Kidney tubule cell (primary cell): ENCODE measurements around the gene LRRC3.
A peak's percentile ranks its signal among the peaks of the same experiment; 100 is the strongest.

Experiments
- DNase-seq: peaks from one replicate; pipeline ENCODE4 v3.0.0-alpha.2; 2018; ENCODE audit warnings: low spot score

Gene LRRC3

DNA sequence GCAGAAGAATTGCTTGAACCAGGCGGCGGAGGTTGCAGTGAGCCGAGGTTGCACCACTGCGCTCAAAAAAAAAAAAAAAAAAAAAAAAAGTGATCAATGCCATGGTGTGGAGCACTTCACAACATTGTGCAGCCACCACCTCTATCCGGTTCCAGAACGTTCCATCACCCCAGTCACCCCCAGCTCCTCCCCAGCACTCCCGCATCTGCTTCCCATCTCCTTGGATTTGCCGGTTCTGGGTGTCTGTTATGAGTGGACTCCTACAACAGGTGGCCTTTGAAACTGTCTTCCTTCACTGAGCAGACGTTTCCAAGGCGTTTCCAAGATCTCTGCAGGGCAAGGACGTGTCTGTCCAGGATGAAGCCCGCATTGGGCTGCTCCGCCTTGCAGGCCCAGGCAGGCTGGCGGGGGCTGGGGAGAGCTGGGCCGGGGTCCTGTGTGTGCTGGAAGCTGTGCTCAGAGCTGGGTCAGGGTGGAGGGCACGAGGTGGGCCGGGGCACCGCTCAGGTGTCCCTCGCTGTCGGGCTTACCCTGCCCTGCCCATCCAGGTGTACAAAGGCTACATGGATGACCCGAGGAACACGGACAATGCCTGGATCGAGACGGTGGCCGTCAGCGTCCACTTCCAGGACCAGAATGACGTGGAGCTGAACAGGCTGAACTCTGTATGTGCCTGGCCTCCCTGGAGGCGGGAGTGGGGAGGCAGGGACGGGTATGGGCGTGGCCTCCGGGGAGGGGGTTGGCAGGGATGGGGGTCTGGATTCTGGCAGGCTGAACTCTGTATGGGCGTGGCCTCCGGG, 14.9 kb upstream of the LRRC3 start:
- no peak for DNase-seq

DNA sequence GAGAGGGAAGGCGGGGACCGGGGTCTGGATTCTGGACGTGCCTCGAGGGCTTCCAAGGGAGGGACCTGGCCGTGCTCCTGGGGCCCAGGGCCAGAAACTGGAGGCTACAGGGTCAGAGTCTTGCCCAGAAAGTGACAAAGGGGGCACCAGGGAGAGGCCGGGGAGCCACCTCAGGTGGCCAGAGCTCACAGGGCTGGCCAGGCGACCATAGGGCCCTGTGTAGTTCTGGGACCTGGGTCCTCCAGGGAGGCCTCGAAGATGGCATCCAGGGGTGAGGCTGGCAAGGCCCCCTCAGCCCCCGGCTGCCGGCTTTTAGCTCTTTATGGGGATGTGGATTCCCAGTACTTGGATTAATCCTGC, 14.3 kb upstream of the LRRC3 start:
- no peak for DNase-seq

DNA sequence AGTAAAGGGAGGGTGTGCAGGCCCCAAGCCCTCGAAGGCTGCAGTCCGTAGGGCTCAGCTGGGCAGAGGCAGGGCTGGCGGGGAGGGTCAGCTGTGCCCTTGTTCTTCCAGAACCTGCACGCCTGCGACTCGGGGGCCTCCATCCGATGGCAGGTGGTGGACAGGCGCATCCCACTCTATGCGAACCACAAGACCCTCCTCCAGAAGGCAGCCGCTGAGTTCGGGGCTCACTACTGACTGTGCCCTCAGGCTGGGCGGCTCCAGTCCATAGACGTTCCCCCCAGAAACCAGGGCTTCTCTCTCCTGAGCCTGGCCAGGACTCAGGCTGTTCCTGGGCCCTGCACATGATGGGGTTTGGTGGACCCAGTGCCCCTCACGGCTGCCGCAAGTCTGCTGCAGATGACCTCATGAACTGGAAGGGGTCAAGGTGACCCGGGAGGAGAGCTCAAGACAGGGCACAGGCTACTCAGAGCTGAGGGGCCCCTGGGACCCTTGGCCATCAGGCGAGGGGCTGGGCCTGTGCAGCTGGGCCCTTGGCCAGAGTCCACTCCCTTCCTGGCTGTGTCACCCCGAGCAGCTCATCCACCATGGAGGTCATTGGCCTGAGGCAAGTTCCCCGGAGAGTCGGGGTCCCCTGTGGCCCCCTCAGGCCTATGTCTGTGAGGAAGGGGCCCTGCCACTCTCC, 13.6 kb upstream of the LRRC3 start:
- DNase-seq: no peak

DNA sequence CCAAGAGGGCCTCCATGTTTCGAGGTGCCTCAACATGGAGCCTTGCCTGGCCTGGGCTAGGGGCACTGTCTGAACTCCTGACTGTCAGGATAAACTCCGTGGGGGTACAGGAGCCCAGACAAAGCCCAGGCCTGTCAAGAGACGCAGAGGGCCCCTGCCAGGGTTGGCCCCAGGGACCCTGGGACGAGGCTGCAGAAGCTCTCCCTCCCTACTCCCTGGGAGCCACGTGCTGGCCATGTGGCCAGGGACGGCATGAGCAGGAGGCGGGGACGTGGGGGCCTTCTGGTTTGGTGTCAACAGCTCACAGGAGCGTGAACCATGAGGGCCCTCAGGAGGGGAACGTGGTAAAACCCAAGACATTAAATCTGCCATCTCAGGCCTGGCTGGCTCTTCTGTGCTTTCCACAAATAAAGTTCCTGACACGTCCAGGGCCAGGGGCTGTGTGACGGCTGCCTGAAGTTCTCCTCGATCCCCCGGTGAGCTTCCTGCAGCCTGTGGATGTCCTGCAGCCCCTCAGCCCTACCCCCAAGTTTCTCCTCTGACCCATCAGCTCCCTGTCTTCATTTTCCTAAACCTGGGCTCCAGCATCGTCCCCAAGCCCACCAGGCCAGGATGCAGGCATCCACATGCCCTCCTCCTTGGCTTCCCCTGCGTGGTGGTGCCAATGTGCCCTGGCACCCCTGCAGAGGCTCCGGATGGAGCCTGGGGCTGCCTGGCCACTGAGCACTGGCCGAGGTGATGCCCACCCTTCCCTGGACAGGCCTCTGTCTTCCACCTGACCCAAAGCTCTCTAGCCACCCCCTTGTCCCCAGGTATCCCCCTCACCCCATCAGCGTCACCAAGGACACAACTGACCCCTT, 12.8 kb upstream of the LRRC3 start:
- DNase-seq: no peak

DNA sequence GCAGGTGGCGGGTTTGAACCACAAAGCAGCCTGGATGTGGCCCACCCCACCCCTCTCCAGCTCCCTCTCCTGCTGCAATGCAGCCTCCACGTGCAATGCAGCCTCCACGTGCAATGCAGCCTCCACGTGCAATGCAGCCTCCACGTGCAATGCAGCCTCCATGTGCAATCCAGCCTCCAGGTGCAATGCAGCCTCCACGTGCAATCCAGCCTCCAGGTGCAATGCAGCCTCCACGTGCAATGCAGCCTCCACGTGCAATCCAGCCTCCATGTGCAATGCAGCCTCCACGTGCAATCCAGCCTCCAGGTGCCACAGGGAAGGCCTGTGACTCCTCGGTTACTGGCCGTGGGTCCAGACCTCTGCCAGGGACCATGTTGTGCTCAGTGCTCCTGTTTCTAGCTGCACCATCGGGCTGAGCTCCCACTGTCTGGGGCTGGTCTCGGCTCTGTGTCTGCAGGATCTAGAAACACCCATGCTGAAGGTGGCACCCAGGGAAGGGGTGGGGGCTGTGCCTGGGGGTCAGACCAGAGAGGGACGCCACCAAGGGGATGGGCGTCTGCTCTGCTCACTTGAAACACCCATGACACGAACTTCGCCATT, 11.9 kb upstream of the LRRC3 start:
- no peak for DNase-seq

DNA sequence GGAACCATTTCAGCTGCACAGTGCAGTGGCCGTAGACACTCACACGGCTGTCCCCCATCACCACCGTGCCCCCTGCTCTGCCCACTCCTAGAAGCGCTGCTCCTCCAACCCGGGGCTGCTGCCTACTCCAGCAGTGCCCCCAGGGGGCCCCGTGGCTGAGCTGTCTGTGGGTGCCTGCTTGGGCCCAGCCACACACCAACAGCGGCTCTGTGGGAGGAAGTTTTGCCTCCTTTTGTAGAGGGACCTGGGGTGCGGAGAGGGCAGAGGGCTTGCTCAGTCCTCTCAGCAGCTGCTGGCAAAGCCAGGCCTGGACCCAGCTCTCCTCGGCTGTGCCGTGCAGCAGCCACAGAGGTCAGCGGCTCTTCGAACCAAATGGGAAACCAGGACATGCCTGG, 11.4 kb upstream of the LRRC3 start:
- DNase-seq: no peak

DNA sequence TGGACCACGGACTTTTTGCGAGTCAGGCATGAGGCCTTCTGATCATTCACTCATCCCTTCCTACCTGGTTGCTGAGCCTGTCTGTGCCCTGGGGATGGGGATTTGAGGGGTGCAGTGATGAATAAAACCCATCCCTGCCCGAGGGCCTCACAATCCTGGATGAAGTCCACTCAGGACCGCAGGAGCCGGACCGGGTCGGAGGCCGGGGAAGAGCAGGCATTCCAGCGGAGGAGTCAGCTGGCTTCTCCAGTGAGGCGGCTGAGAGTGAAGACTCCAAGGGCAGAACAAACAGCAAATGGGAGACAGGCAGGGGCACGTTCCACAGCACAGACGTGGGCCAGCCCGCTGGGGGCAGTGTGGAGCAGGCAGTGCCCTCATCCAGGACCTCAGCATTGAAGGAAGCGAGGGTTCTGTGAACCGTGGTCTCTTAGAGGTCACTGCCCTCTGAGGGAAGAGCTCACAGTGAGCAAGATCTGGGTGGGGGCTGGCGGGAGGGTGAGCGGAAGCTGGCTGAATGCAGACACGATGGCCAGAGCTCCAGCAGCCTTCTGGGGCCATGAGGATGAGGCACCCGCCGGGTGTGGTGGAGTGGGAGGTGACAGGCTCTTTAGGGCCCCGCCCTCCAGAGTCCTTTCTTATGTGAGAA, 10.9 kb upstream of the LRRC3 start:
- DNase-seq: no peak

DNA sequence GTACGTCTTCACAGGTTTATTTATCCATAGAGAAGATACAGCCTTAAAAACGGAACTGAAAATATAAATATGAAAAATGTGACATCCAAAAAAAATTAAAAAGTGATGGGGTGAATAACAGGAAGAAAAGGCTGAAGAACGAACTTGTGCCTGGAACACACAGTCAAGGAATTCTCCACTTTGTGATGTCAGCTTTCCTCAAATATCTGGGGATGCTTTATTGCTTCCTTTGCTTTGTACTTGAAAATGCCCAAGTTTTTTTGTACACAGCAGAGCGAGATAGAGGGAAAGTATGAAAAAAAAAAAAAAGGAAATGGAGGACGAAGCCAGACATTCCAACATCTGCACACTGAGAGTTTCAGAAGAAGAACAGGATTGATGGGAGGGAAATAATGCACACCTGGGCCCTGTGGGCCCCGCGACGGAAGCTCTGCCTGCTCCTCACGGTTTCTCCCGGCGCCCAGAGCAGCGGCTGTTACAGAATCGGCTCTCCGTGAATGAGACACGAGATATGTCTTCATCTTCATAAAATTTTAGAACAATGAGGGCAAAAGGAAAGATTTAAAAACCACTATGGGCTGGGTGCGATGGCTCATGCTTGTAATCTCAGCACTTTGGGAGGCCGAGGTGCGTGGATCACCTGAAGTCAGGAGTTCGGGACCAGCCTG, 10.0 kb upstream of the LRRC3 start:
- DNase-seq: no peak

DNA sequence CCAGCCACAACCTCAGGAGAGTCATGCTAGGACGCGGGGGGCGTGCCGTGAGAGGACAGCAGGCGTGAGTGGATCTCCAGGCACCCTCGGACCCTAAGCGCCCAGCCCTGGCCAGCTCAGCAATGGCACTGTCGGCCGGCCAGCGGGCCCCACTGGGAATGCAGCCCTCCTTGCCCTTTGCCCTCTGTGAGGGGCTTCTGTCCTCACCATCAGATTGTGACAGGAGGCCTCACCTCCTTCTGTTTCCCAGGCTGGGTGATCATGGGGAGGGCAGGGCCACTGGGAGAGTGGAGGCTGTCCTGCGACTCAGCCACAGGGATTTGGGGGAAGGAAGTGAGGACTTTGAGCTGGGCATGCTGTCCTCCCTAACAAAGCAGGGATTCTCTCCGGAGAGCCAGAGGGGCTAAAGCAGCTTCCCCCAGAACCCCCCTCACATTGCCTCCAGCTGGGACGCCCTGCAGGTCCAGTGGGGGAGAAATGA, 6.6 kb upstream of the LRRC3 start:
- no peak for DNase-seq

DNA sequence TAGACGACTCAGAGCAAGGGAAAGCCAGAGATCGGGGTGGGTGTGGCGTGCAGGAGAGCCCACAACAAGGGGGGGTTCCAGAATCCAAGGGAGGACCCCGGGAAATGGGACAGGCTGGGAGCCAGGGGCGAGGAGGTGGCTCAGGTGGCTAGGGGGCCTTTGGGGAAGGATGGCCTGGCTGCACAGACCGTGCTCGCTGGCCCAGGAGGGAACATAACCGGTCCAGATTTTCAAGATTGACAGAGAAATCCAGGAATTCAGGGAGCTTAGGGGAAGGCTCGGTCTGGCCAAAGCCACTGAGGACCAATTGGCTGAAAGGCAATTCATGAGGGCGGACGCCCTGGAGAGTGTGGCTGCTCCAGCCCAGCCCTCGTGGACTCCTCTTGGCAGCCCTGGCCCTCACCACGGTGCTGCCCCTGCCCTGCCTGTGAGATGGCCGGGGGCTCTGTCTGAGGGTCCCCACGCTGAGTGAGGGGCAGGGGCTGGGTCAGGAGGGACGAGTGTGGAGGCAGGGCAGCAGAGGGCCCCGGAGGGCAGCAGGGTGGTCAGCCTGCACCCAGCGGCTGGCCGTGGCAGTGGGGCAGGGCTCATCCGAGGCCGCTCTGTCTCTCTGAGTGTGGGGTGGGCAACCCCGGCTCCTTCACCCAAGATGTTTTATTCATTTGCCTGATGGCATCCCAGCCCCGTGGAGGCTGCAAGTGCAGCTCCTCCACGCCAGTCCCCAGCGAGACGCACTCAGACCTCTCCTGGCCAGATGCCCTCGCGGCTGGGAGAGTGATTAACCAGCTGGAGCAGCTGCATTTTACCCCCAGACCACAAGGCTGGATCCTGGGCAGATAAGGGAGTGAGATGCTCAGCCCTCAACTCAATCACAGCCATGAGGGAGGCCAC, 5.6 kb upstream of the LRRC3 start:
- DNase-seq: no peak

DNA sequence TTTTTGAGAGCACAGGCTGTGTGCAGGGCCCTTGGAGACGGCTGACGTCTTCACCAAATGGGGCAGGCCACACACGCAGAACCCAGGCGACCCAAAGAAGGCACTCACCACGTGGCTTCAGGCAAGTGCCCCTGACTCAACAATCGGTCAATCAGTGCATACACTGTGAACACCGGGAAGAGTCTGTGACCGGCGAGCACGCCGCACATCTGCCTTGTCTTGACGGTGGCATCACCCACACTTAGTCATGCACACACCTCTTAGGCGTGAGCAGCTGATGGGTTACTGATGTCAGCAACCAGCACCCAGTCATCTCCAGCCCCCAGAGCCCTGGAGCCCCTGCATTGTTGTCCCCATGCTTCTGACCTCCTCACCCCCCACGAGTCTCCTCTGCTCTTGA, 4.9 kb upstream of the LRRC3 start:
- DNase-seq: no peak

DNA sequence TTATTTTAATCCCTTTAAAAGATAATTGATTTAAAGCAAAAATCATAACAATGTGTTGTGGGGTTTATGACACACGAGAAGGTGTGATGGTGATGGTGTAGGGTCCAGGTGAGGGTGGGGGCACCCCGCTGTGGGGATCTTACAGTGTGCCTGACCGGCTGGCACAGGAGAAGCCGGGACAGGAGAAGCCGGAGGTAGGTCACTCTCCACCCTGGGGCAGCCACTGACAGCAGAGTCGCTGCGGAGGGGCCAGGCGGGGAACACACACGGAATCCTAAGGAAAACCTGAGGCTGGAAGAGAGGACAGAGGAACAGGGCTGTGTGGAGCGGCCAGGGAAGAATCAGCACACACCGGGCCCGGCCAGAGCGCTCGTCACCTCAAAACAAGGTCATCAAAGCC, 4.3 kb upstream of the LRRC3 start:
- DNase-seq: no peak

DNA sequence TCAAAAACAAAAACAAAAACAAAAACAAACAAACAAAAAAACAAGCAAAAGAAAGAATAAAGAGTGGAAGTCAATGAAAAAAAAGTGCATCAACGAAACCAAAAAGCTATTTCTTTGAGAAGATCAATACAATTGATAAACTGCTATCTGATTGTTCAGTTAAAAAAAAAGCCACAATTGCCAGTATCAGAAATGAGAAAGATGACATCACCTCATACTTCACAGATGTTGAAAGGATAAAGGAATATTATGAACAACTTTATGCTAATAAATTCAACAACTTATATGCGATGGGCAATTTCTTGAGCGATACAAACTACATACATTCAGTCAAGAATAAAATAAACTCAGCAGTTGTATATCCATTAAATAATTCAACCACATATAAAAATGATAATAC, 2.2 kb upstream of the LRRC3 start:
- no peak for DNase-seq

DNA sequence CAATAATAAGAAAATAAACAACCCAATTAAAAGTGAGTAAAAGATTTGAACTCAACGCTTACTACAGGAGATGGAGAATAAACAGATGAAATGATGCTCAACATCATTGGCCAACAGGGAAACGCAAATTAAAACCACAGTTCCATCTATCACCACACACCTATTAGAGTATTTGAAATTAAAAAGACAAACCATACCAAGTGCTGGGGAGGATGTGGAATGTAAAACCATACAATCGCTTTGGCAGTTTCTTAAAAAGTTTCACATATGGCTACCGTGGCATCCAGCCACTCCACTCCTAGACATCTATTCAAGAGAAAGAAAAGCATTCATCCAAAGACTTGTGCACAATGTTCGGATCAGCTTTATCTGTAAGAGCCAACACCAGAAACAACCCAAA, 1.3 kb upstream of the LRRC3 start:
- no peak for DNase-seq

DNA sequence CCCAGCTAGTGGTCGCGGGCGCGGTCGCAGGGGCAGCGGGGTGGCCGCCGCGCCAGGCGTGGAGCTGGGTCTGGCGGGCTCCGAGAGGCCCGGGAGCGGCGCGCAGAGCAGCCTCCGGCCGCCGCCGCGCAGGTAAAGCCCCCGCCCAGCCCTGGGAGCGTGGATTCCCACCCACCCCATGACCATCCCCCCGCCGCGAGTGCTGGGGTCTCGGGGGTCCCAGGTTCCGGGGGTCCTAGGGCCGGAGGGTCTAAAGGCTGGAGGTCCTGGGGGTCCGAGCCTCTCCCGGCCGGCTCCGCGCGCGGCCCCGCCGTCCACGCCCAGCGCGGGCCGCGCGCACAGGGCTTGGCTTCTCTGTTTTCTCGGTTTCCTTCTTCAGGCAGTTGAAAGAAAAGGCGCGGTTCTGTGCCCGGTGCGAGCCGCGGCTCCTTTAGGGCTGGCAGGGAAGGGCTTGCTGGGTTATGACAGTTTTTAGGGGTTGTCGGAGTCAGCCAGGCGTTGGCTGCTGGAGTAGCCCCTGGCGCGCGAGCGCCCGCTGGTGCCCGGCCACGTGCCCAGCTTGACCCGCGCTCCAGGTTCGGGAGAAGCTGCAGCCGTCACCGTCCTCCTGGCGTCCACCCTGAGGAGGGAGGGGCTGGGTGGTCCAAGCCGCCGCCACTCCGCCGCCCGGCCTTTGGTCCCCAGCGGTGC, 359 bp downstream of the LRRC3 start:
- DNase-seq: peak; percentile 49

DNA sequence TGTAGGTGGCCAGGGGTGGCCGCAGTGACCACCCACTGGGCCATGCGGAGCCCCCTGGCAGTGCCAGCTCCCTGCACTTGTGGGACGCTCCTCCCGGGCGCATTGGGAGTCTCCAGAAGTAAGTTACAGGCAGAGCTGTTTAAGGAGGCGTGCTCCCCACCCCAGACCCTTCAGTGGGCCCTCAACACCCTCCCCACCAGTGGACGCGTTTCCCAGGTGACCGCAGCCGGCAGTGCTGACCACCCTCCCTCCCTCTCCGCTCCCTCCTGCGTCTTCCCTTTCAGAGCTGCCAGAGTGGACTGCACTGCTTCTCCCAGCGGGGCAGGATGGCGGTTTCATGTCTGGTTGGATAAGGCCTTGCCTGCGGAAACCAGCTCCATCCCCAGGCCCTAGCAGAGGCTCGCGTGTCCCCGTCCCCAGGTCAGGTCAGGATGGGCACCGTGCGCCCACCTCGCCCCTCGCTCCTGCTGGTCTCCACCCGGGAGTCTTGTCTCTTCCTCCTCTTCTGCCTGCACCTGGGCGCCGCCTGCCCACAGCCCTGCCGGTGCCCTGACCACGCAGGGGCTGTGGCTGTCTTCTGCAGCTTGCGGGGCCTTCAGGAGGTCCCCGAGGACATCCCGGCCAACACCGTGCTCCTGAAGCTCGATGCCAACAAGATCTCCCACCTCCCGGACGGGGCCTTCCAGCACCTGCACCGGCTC, 1.1 kb downstream of the LRRC3 start:
- no peak for DNase-seq

DNA sequence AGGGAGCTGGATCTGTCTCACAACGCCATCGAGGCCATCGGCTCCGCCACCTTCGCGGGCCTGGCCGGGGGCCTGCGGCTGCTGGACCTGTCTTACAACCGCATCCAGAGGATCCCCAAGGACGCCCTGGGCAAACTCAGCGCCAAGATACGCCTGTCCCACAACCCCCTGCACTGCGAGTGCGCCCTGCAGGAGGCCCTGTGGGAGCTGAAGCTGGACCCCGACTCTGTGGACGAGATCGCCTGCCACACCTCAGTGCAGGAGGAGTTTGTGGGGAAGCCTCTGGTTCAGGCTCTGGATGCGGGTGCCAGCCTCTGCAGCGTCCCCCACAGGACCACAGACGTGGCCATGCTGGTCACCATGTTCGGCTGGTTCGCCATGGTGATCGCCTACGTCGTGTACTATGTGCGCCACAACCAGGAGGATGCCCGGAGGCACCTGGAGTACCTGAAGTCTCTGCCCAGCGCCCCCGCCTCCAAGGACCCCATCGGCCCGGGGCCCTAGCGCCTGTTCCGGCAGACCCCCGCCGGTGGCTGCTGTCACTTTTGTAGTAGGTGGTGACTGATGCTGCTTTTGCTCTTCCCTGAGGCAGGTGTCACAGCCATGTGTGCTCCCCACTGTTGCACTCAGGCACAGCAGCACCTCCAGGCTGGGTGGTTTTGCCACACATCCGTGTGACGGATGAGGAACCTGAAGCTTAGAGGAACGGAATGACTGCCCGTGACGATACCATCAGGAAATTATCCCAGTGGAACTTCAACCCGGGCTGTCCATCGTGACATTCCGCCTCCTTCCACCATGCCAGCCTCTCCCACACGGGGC, 1.8 kb downstream of the LRRC3 start:
- no peak for DNase-seq
